Stimulated activated CD8-positive, alpha-beta memory T cell treated with anti-CD3 and anti-CD28 coated beads, Interleukin-15, amount 100 ng/mL, for 1 hour (primary cell): ENCODE data around the gene PSMD11.
"Not testable (repeated sequence)": the region's sequence is repeated elsewhere in the genome, so short reads cannot be mapped to it uniquely, and the experiment has no call there.

Source experiments
- DNase-seq: peaks from one replicate; pipeline ENCODE4 v3.0.0-alpha.2; 2020; ENCODE audit warnings: low read depth

The PSMD11 gene

GRCh38 chr17:32444301-32445073 lies at the start of gene PSMD11:
PSMD11 (plus strand) TSS chr17:32444510; CDS start chr17:32444524, 14 bp downstream.
- peak; percentile 96 for DNase-seq

GRCh38 chr17:32396343-32396742 lies 48.0 kb upstream of the PSMD11 start:
- no peak for DNase-seq

- no peak for DNase-seq
Observed at GRCh38 chr17:32398946-32399345, 45.4 kb upstream of the PSMD11 start.

GRCh38 chr17:32410085-32410484 lies 34.2 kb upstream of the PSMD11 start:
- not testable (repeated sequence) for DNase-seq

- DNase-seq, result no peak
Observed at GRCh38 chr17:32426894-32427293, 17.4 kb upstream of the PSMD11 start.

- DNase-seq, result no peak
Observed at GRCh38 chr17:32429598-32429997, 14.7 kb upstream of the PSMD11 start.

GRCh38 chr17:32440722-32441121 lies 3.6 kb upstream of the PSMD11 start:
- DNase-seq, result no peak

- DNase-seq, result no peak
Observed at GRCh38 chr17:32441886-32442285, 2.4 kb upstream of the PSMD11 start.

GRCh38 chr17:32443827-32444300 lies 446 bp upstream of the PSMD11 start:
- no peak for DNase-seq

GRCh38 chr17:32445074-32445415 lies 735 bp downstream of the PSMD11 start:
- DNase-seq, result no peak

- no peak for DNase-seq
Observed at GRCh38 chr17:32445497-32445896, 1.2 kb downstream of the PSMD11 start.

- no peak for DNase-seq
Observed at GRCh38 chr17:32445971-32446370, 1.7 kb downstream of the PSMD11 start.

GRCh38 chr17:32446949-32447348 lies 2.6 kb downstream of the PSMD11 start:
- DNase-seq, result no peak

GRCh38 chr17:32449963-32450362 lies 5.7 kb downstream of the PSMD11 start:
- no peak for DNase-seq

GRCh38 chr17:32450379-32450778 lies 6.1 kb downstream of the PSMD11 start:
- not testable (repeated sequence) for DNase-seq

- DNase-seq, result no peak
Observed at GRCh38 chr17:32451879-32452278, 7.6 kb downstream of the PSMD11 start.

GRCh38 chr17:32452281-32452680 lies 8.0 kb downstream of the PSMD11 start:
- DNase-seq, result no peak

GRCh38 chr17:32453370-32453769 lies 9.1 kb downstream of the PSMD11 start:
- no peak for DNase-seq

- no peak for DNase-seq
Observed at GRCh38 chr17:32458371-32458770, 14.1 kb downstream of the PSMD11 start.

- DNase-seq, result no peak
Observed at GRCh38 chr17:32460054-32460453, 15.7 kb downstream of the PSMD11 start.

- DNase-seq, result no peak
Observed at GRCh38 chr17:32461498-32461852, 17.2 kb downstream of the PSMD11 start.

- peak; percentile 49 for DNase-seq
Observed at GRCh38 chr17:32461853-32462617, 17.7 kb downstream of the PSMD11 start.

GRCh38 chr17:32463304-32463703 lies 19.0 kb downstream of the PSMD11 start:
- no peak for DNase-seq
